CD4-positive, alpha-beta T cell treated with Interleukin-2 at 100 ng/mL for 4 hours (primary cell): ENCODE results near the gene ZNF385C.

ENCODE experiments used
- DNase-seq: peaks from one replicate; pipeline ENCODE4 v3.0.0-alpha.2; 2020; ENCODE audit warnings: low spot score

ZNF385C gene

DNA sequence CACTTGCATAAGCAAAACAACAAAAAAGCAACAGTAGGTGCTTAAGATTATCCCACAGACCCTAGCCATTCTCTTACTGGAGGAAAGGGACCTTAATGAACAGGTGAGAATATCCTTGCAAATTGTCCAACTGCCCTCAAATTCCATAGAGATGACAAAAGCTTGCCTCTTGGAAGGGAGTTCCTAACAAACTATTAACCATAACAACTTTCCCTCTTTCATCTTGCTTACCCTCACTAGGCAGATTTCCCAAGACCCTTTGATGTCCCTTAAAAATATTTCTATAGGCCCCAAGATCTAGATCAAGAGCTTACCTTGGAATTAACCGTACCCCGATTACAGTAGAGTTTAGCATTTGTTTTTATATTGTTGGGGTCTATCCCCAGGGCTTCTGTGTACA lies 109.9 kb downstream of the ZNF385C start:
- DNase-seq, result no peak

- DNase-seq, result no peak
These were observed 110.6 kb downstream of the ZNF385C start for GRCh38 chr17:41987642-41988041.

- DNase-seq, result no peak
These were observed 111.6 kb downstream of the ZNF385C start for GRCh38 chr17:41986634-41987033.

- DNase-seq, result no peak
These were observed 112.4 kb downstream of the ZNF385C start for GRCh38 chr17:41985919-41986318.

DNA sequence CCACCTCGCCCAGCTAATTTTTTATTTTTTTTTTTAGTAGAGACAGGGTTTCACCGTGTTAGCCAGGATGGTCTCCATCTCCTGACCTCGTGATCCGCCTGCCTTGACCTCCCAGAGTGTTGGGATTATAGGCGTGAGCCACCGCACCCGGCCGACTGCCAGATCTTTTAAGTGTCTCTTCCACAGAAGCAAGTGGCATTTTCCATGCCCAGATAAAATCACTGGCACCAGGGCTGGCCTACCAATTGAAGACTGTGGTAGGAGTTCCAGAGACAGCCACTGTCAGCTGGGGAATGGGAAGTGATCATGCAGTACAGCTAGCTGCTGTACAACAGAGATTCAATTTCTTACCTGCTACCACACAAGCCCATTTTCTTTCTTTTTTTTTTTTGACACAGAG lies 113.8 kb downstream of the ZNF385C start:
- DNase-seq, result no peak

- no peak for DNase-seq
These were observed 116.1 kb downstream of the ZNF385C start for GRCh38 chr17:41982026-41982760.

DNA sequence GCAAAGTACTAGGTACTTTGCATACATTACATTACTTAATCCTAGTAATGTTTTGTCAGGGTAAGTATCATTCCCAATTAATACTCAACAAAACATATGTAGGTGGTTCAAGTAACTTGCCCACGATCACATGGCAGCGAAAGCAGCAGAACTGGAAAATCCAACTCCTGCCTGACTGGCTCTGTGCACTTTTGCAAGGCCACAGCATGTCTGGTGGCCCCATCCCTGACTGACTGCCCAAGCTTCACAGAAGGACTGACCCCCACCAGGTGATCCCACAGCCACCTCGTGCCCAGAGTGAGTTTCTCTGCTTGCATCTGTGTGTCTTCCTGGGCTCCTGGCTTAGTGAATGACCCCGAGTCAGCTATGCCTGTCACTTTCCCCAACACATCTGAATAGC lies 120.3 kb downstream of the ZNF385C start:
- no peak for DNase-seq

GRCh38 chr17:41976142-41976768 lies 122.0 kb downstream of the ZNF385C start:
- DNase-seq, result no peak
